Stomach (tissue), 9 donors: Measurements from ENCODE around the gene GLP2R. TPM values are rescaled to one million over a fixed set of nuclear protein-coding genes. Genes with fewer than 3 reads are reported as not detected.
A peak's percentile ranks its signal among the peaks of the same experiment; 100 is the strongest.

Experiments
- DNase-seq, 2 donors: peaks; one replicate each; pipeline versions ENCODE4 v3.0.0 to v3.0.0-alpha.2; 2013 to 2019
- H3K27ac ChIP-seq, 5 donors: fragments of 200-600 bp in 4 of 5; sonication (generic) in 4 of 5; one replicate each; pipeline ENCODE4 v1.5.1; 2013 to 2019; ENCODE audit warnings: mild to moderate bottlenecking in 1 of 5, moderate library complexity in 1 of 5
- H3K27me3 ChIP-seq, 3 donors: fragments of 200-600 bp; sonication (generic); one replicate each; pipeline ENCODE4 v1.5.1; 2017 to 2019; ENCODE audit warnings: mixed run types in 1 of 3
- H3K36me3 ChIP-seq, 4 donors: fragments of 200-600 bp; sonication (generic); 1 replicate in 3 of 4; 2 replicates in 1 of 4; pipeline ENCODE4 v1.5.1; 2016 to 2019
- H3K4me1 ChIP-seq, 4 donors: fragments of 200-600 bp; sonication (generic); one replicate each; pipeline ENCODE4 v1.5.1; 2016 to 2019
- H3K4me3 ChIP-seq, 4 donors: fragments of 200-600 bp; sonication (generic) in 3 of 4; one replicate each; pipeline ENCODE4 v1.5.1; 2016 to 2019; ENCODE audit warnings: mild to moderate bottlenecking in 1 of 4
- H3K9me3 ChIP-seq, 4 donors: fragments of 200-600 bp; sonication (generic); one replicate each; pipeline ENCODE4 v1.5.1; 2016 to 2019
- EP300 ChIP-seq: sonication (generic); formaldehyde crosslinking; IDR thresholded peaks from one replicate; pipeline ENCODE4 v1.6.1; 2017; ENCODE audit warnings: antibody characterized with exemption
- POLR2A ChIP-seq, 4 donors: fragments of 450-650 bp; IDR thresholded peaks; one replicate each; pipeline ENCODE4 v1.6.1; 2016; ENCODE audit warnings: antibody characterized with exemption in 4 of 4, control low read depth in 2 of 4, mild to moderate bottlenecking in 1 of 4, moderate library complexity in 1 of 4
- POLR2AphosphoS5 ChIP-seq, 3 donors: sonication (generic); formaldehyde crosslinking; IDR thresholded peaks; one replicate each; pipeline ENCODE4 v1.6.1; 2016; ENCODE audit warnings: antibody characterized with exemption in 3 of 3
- WGBS, 5 donors: extraction: QIAGEN DNeasy Blood & Tissue Kit in 3 of 5; methylation state at CpG; one replicate each; pipeline versions ENCODE4 v1.1.5 to v1.1.7; 2013 to 2018; 5-methylcytosine and 5-hydroxymethylcytosine counted together
- intact Hi-C: fragments of 100-400 bp; cut with DNase I; formaldehyde crosslinking; loops from one replicate; pipeline ENCODE4 v1.15.1; 2023; ENCODE audit warnings: low total_unique reads
- polyA plus RNA-seq, 3 donors: library from polyadenylated mRNA; stranded (reverse); fragments of 200-250 nt; gene quantifications; one replicate each; pipeline ENCODE4 v1.2.3, GENCODE V29; 2013
- total RNA-seq, 5 donors: library from RNA; depleted of rRNA; stranded (reverse); fragments of >200 nt; gene quantifications; one replicate each; pipeline versions ENCODE4 v1.1.0 to v1.2.3, GENCODE V29; 2014 to 2016
- TF ChIP-seq, protein P1 (sequence below), 7 experiments: fragments of 450-650 bp in 4 of 7; fragments of 200-600 bp in 3 of 7; sonication (generic) in 3 of 7; IDR thresholded peaks; one replicate each; pipeline ENCODE4 v1.5.1; 2016 to 2019; ENCODE audit warnings: antibody characterized with exemption in 7 of 7, control low read depth in 2 of 7, mild to moderate bottlenecking in 1 of 7
- donor health status: healthy with polysubstance abuse.
- donor health status: Bipolar disorder and iron deficiency.
- donor health status: healthy.

The GLP2R gene
- total and polyA plus RNA-seq, 8 donors: 0.40 to 15.4 (median 5.8) TPM

DNA sequence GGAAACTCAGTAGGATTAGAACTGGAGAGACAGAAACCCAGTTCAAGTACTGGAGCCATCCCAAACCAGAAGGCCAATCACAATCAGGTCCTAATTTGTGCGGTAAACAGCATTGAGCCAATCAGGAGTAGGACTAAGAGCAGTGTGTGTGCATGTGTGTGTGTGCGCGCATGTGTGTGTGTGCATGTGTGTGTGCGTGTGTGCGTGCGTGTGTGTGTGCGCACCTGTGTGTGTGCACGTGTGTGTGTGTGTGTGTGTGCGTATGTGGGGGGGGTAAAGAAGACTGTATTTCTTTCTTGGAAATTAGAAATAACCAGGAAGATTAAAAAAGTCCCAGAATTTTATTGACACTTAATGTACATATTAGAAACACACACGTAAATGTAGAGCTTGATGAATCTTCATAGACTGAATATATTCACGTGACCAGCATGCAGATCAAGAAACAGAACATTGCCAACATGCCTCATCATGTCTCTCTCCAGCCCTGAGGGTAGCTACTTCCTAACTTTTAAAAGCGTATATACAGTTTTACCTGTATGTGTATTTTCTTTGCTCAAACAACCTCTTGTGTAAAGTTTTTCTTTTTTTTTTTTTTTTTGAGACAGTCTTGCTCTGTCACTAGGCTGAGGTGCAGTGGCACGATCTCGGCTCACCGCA lies 33.4 kb upstream of the GLP2R start:
- Histone ChIP-seq H3K4me1 (peaks cover 0 to 10% (median 5%) of the 10 kb centered on the region in 4 donors), H3K9me3 (no peaks in the 10 kb centered on the region), H3K36me3 (no peaks in the 10 kb centered on the region), H3K27ac (no peak overlapping the region), H3K27me3 (peaks cover 0 to 4% (median 0%) of the 10 kb centered on the region in 3 donors), H3K4me3 (no peak overlapping the region)
- WGBS, 5 donors: 87 to 92% (median 88%) methylated on average over 15 of the region's 15 CpGs
- DNase-seq: no peak
- TF ChIP-seq, protein P1, sequence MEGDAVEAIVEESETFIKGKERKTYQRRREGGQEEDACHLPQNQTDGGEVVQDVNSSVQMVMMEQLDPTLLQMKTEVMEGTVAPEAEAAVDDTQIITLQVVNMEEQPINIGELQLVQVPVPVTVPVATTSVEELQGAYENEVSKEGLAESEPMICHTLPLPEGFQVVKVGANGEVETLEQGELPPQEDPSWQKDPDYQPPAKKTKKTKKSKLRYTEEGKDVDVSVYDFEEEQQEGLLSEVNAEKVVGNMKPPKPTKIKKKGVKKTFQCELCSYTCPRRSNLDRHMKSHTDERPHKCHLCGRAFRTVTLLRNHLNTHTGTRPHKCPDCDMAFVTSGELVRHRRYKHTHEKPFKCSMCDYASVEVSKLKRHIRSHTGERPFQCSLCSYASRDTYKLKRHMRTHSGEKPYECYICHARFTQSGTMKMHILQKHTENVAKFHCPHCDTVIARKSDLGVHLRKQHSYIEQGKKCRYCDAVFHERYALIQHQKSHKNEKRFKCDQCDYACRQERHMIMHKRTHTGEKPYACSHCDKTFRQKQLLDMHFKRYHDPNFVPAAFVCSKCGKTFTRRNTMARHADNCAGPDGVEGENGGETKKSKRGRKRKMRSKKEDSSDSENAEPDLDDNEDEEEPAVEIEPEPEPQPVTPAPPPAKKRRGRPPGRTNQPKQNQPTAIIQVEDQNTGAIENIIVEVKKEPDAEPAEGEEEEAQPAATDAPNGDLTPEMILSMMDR (IDR thresholded peaks at IDR 0.05): no peak
- TF ChIP-seq POLR2A (IDR thresholded peaks at IDR 0.05) (no peak), EP300 (no peak), POLR2AphosphoS5 (IDR thresholded peaks at IDR 0.05) (no peak)
- intact Hi-C loops: no loop called here

- 68 to 80% (median 75%) methylated on average over 3 of the region's 3 CpGs for WGBS, 5 donors
- peaks cover 0 to 6% (median 0%) of the 10 kb centered on the region in 4 donors for H3K4me1 ChIP-seq
- no peaks in the 10 kb centered on the region for H3K9me3 ChIP-seq
- intact Hi-C loops: no loop called here
- H3K36me3 ChIP-seq: no peaks in the 10 kb centered on the region
- no peak for TF ChIP-seq POLR2A (IDR thresholded peaks at IDR 0.05)
- TF ChIP-seq, protein P1 (IDR thresholded peaks at IDR 0.05): no peak
- no peak for TF ChIP-seq POLR2AphosphoS5 (IDR thresholded peaks at IDR 0.05)
- TF ChIP-seq EP300: no peak
- no peak overlapping the region for H3K27ac ChIP-seq
- H3K4me3 ChIP-seq: no peak overlapping the region
- DNase-seq: no peak
- peaks cover 0 to 12% (median 0%) of the 10 kb centered on the region in 3 donors for H3K27me3 ChIP-seq
Observed at GRCh38 chr17:9798008-9798407, 27.7 kb upstream of the GLP2R start.

DNA sequence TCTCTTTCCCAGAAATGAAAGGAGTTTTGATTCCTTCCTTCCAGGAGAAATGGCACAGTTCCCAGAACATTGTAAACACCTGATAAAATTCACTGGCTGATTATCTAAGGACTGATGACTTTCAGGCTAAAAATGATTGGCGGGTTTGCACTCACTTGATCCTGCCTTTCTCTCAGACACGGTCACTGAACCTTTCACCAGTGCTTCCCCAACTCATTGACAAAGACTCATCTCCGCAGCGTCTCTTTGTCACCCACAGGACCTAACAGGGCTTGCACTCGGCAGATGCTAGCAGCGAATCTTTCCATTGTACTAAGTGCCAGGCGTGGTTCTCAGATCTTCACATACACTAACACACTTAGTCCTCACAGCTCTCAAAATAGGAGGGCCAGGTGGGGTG lies 27.0 kb upstream of the GLP2R start:
- Histone ChIP-seq H3K27ac (no peak overlapping the region), H3K4me3 (no peak overlapping the region), H3K27me3 (peaks cover 0 to 12% (median 0%) of the 10 kb centered on the region in 3 donors), H3K9me3 (no peaks in the 10 kb centered on the region), H3K36me3 (no peaks in the 10 kb centered on the region), H3K4me1 (peaks cover 0 to 6% (median 0%) of the 10 kb centered on the region in 4 donors)
- TF ChIP-seq POLR2A (IDR thresholded peaks at IDR 0.05): no peak
- TF ChIP-seq POLR2AphosphoS5 (IDR thresholded peaks at IDR 0.05): no peak
- TF ChIP-seq, protein P1 (IDR thresholded peaks at IDR 0.05): no peak
- no peak for TF ChIP-seq EP300
- intact Hi-C loops: no loop called here
- WGBS, 5 donors: 50 to 61% (median 60%) methylated on average over 7 of the region's 7 CpGs
- DNase-seq: peak in 1 of 2 donors; percentile 22

DNA sequence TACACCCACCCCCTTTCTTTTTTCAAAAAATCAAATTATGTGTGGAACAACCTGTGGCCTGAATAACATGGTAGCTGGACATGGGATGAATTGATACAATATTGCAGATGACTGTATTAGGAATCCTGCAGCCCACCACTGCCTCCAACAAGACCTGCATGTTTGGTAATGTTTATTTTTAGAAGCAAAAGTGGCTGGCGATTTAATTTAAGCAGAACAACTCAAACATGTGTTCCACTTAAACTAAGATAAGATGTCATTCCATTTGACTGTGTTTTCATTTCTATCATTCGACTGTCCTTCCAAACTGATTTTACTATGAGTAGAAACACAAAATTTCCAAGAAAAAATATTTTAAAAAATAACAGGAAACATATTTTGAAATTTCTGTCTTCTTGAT lies 24.2 kb upstream of the GLP2R start:
- Histone ChIP-seq H3K4me1 (peaks cover 0 to 6% (median 0%) of the 10 kb centered on the region in 4 donors), H3K9me3 (peaks cover 0 to 18% (median 11%) of the 10 kb centered on the region in 4 donors), H3K4me3 (no peak overlapping the region), H3K27me3 (peaks cover 0 to 8% (median 0%) of the 10 kb centered on the region in 3 donors), H3K27ac (no peak overlapping the region), H3K36me3 (no peaks in the 10 kb centered on the region)
- DNase-seq: no peak
- TF ChIP-seq POLR2AphosphoS5 (IDR thresholded peaks at IDR 0.05) (no peak), POLR2A (IDR thresholded peaks at IDR 0.05) (no peak), EP300 (no peak)
- TF ChIP-seq, protein P1 (IDR thresholded peaks at IDR 0.05): no peak
- 52 to 65% (median 57%) methylated on average over 2 of the region's 2 CpGs for WGBS, 5 donors
- intact Hi-C loops: no loop called here
